GM23248 (cell line): Measurements from ENCODE around the gene KCTD20. TPM values are rescaled to one million over a fixed set of nuclear protein-coding genes. Genes with fewer than 3 reads are reported as not detected.

Experiments
- DNase-seq: peaks from one replicate; pipeline ENCODE4 v3.0.0-alpha.2; 2015
- H2AFZ ChIP-seq: fragments of 200-600 bp; sonication (generic); 2 replicates; pipeline ENCODE4 v1.6.1; 2016; ENCODE audit warnings: antibody characterized with exemption
- H3F3A ChIP-seq: fragments of 200-600 bp; sonication (generic); 2 replicates; pipeline ENCODE4 v1.6.1; 2016; ENCODE audit warnings: mild to moderate bottlenecking, antibody characterized with exemption, mixed run types; ENCODE audit not compliant: insufficient read depth
- H3K27ac ChIP-seq: fragments of 200-600 bp; sonication (generic); 2 replicates; pipeline ENCODE4 v1.5.1; 2016; ENCODE audit warnings: mild to moderate bottlenecking
- H3K27me3 ChIP-seq: fragments of 200-600 bp; sonication (generic); replicated peaks from 2 replicates; pipeline ENCODE4 v1.6.1; 2016; ENCODE audit warnings: mild to moderate bottlenecking; ENCODE audit not compliant: insufficient read depth
- H3K36me3 ChIP-seq: fragments of 200-600 bp; sonication (generic); 2 replicates; pipeline ENCODE4 v1.6.1; 2016; ENCODE audit warnings: low read depth, mild to moderate bottlenecking
- H3K4me1 ChIP-seq: fragments of 200-600 bp; sonication (generic); 2 replicates; pipeline ENCODE4 v1.6.1; 2016; ENCODE audit warnings: mild to moderate bottlenecking; ENCODE audit not compliant: insufficient read depth
- H3K4me2 ChIP-seq: fragments of 200-600 bp; sonication (generic); one replicate; pipeline ENCODE4 v1.6.1; 2016; ENCODE audit warnings: mild to moderate bottlenecking; ENCODE audit not compliant: unreplicated experiment
- H3K4me3 ChIP-seq: fragments of 200-600 bp; sonication (generic); 2 replicates; pipeline ENCODE4 v1.5.1; 2016; ENCODE audit warnings: mild to moderate bottlenecking
- H3K79me2 ChIP-seq: fragments of 200-600 bp; sonication (generic); 2 replicates; pipeline ENCODE4 v1.6.1; 2016; ENCODE audit warnings: mild to moderate bottlenecking; ENCODE audit not compliant: insufficient read depth
- H3K9ac ChIP-seq: fragments of 200-600 bp; sonication (generic); 2 replicates; pipeline ENCODE4 v1.6.1; 2016; ENCODE audit warnings: mild to moderate bottlenecking
- H3K9me2 ChIP-seq: fragments of 200-600 bp; sonication (generic); 2 replicates; pipeline ENCODE4 v1.6.1; 2016; ENCODE audit warnings: mixed run types, mild to moderate bottlenecking, moderate library complexity; ENCODE audit not compliant: insufficient read depth
- H3K9me3 ChIP-seq: fragments of 200-600 bp; sonication (generic); one replicate; pipeline ENCODE4 v1.6.1; 2017; ENCODE audit warnings: low read depth
- H4K20me1 ChIP-seq: fragments of 200-600 bp; sonication (generic); 2 replicates; pipeline ENCODE4 v1.6.0; 2016; ENCODE audit not compliant: insufficient read depth
- EZH2 ChIP-seq: fragments of 200-600 bp; sonication (generic); IDR thresholded peaks from 2 replicates; pipeline ENCODE4 v1.6.1; 2018; ENCODE audit warnings: antibody characterized with exemption, mild to moderate bottlenecking; ENCODE audit not compliant: insufficient read depth, poor library complexity, severe bottlenecking
- EZH2phosphoT487 ChIP-seq: fragments of 200-600 bp; sonication (generic); IDR thresholded peaks from 2 replicates; pipeline ENCODE4 v1.6.1; 2018; ENCODE audit warnings: antibody characterized with exemption, moderate library complexity, mild to moderate bottlenecking, low read depth; ENCODE audit not compliant: insufficient read depth
- WGBS, 2 experiments: methylation state at CpG; one replicate each; pipeline ENCODE4 v1.1.6; 2015 to 2017; ENCODE audit warnings: low lambda C conversion rate in 2 of 2, low coverage in 1 of 2; ENCODE audit errors: missing lambda C conversion rate in 2 of 2; 5-methylcytosine and 5-hydroxymethylcytosine counted together
- in situ Hi-C: fragments of 300-500 bp; cut with MboI; formaldehyde crosslinking; loops from 2 replicates; pipeline ENCODE4 v1.15.0; 2020
- polyA plus RNA-seq: library from polyadenylated mRNA; unstranded; fragments of >200 nt; fragmentation: Nextera tagmentation; extraction: Ambion mirVana; gene quantifications from 2 replicates; pipeline ENCODE4 v1.2.1, GENCODE V29; 2016
- total RNA-seq: library from RNA; depleted of rRNA; stranded (reverse); fragments of >200 nt; shearing (Covaris generic); gene quantifications from 2 replicates; pipeline ENCODE4 v1.2.3, GENCODE V29; 2014

The KCTD20 gene
- total and polyA plus RNA-seq, 2 experiments from 2014 or later = 52.7 to 120 TPM

DNA sequence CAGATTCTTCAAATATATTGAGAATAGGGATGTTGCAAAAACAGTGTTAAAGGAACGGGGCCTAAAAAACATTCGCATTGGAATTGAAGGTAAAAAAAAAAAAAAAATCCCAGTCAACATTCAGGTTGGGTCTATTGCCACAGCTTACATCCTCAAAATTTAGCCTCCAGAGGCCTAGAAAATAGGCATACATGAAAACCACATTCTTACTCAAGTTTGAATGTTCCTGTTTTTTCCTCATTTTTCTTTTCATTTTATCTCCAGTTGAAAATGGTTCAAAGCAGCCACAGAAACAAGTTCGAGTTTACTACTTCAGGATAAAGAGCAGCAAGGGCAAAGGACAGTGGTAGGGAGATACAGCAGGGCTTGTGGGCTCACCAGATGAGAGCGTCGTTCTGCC, 41.9 kb downstream of the KCTD20 start:
- Histone ChIP-seq H3K36me3 (peaks cover 86% of the 10 kb centered on the region), H3K27me3 (no peaks in the 10 kb centered on the region), H2AFZ (no peak overlapping the region), H3K79me2 (peaks cover 14% of the 10 kb centered on the region), H4K20me1 (no peaks in the 10 kb centered on the region), H3F3A (peaks cover 56% of the 10 kb centered on the region), H3K4me1 (peaks cover 13% of the 10 kb centered on the region), H3K9me2 (no peaks in the 10 kb centered on the region), H3K4me2 (no peak overlapping the region), H3K9ac (no peak overlapping the region), H3K27ac (no peak overlapping the region), H3K4me3 (no peak overlapping the region), H3K9me3 (no peaks in the 10 kb centered on the region)
- no peak for DNase-seq
- no peak for TF ChIP-seq EZH2phosphoT487
- no peak for TF ChIP-seq EZH2
- in situ Hi-C loops = no loop called here
- 87 to 90% methylated on average over 5 of the region's 5 CpGs for WGBS, 2 experiments

GRCh38 chr6:36487698-36488097, 44.9 kb downstream of the KCTD20 start:
- no peaks in the 10 kb centered on the region for H4K20me1 ChIP-seq
- TF ChIP-seq EZH2phosphoT487 (no peak), EZH2 (no peak)
- peaks cover 13% of the 10 kb centered on the region for H3K4me1 ChIP-seq
- H3K79me2 ChIP-seq = no peaks in the 10 kb centered on the region
- H3K27me3 ChIP-seq = no peaks in the 10 kb centered on the region
- DNase-seq = peak; percentile 34
- no peaks in the 10 kb centered on the region for H3K9me3 ChIP-seq
- in situ Hi-C loops = no loop called here
- H3K27ac ChIP-seq = 0 out of 2 replicates have a peak overlapping the region, but pooled peaks have one; percentile 15
- WGBS, 2 experiments = 76 to 78% methylated on average over 1 of the region's 1 CpG
- H3K4me3 ChIP-seq = no peak overlapping the region
- H3K9ac ChIP-seq = no peak overlapping the region
- H3K9me2 ChIP-seq = no peaks in the 10 kb centered on the region
- peak overlapping the region; percentile 36 for H3K4me2 ChIP-seq
- peaks cover 66% of the 10 kb centered on the region for H3F3A ChIP-seq
- no peak overlapping the region for H2AFZ ChIP-seq
- peaks cover 62% of the 10 kb centered on the region for H3K36me3 ChIP-seq

DNA sequence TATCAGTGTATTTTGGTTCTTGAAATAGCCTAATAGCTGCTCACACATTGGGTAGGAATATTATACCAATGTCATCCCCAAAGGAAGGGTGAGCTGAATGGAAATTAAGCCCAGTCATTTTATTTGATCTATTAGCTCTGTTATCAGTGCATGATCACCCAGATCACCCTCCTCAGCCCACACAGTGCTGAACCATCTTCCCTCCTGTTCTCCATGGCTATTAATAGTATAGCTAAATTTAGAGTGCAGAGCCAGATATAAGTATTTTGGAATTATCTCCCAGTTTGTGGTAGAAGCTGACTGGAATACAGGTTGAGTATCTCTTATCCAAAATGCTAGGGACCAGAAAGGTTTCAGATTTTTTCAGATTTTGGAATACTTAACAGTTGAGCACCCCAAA, 45.4 kb downstream of the KCTD20 start:
- Histone ChIP-seq H3K9ac (no peak overlapping the region), H3K4me1 (peaks cover 13% of the 10 kb centered on the region), H3K36me3 (peaks cover 59% of the 10 kb centered on the region), H3K27me3 (no peaks in the 10 kb centered on the region), H4K20me1 (no peaks in the 10 kb centered on the region), H3F3A (peaks cover 70% of the 10 kb centered on the region), H3K4me2 (peak overlapping the region; percentile 36), H3K4me3 (no peak overlapping the region), H3K9me3 (no peaks in the 10 kb centered on the region), H3K27ac (0 out of 2 replicates have a peak overlapping the region, but pooled peaks have one; percentile 15), H3K79me2 (no peaks in the 10 kb centered on the region), H3K9me2 (no peaks in the 10 kb centered on the region), H2AFZ (no peak overlapping the region)
- no peak for DNase-seq
- TF ChIP-seq EZH2phosphoT487 (no peak), EZH2 (no peak)
- in situ Hi-C loops = no loop called here

GRCh38 chr6:36489426-36489825, 46.6 kb downstream of the KCTD20 start:
- no peak for DNase-seq
- Histone ChIP-seq H3F3A (peaks cover 76% of the 10 kb centered on the region), H3K27me3 (no peaks in the 10 kb centered on the region), H3K4me1 (peaks cover 13% of the 10 kb centered on the region), H2AFZ (no peak overlapping the region), H3K9me2 (no peaks in the 10 kb centered on the region), H3K79me2 (no peaks in the 10 kb centered on the region), H3K4me2 (no peak overlapping the region), H3K27ac (no peak overlapping the region), H3K4me3 (no peak overlapping the region), H3K9me3 (no peaks in the 10 kb centered on the region), H3K36me3 (peaks cover 48% of the 10 kb centered on the region), H4K20me1 (no peaks in the 10 kb centered on the region), H3K9ac (no peak overlapping the region)
- 71% methylated on average over 4 of the region's 4 CpGs for WGBS, 2 experiments
- TF ChIP-seq EZH2phosphoT487 = no peak
- TF ChIP-seq EZH2 = no peak
- in situ Hi-C loops = no loop called here

DNA sequence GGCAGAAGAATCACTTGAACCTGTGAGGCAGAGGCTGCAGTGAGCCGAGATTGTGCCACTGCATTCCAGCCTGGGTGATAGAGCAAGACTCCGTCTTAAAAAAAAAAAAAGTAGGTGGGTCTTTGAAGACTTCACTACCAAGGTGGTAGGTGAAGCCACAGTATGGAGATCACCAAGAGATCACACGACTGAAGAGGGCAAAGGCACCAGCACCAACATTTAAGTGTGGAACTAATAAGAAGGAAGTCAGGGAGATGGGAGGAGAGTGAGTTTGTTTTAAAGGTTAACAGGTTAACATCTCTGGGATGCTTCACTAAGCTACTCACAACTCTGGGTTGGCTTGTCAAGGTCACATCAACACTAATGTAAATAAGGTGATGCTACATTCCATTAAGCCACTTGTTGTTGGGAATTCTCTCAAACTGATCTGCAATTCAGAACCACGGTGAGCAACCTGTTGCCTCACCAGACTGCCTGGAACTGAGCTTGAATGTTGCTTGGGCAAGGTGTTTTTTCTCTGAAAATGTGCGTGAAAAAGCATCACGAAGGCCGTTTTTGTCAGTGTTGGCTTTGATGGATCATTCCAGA, 48.7 kb downstream of the KCTD20 start:
- in situ Hi-C loops = no loop called here
- Histone ChIP-seq H3K4me3 (no peak overlapping the region), H3K27me3 (no peaks in the 10 kb centered on the region), H3K9ac (no peak overlapping the region), H2AFZ (no peak overlapping the region), H4K20me1 (no peaks in the 10 kb centered on the region), H3K4me1 (peaks cover 13% of the 10 kb centered on the region), H3F3A (peaks cover 79% of the 10 kb centered on the region), H3K36me3 (peaks cover 51% of the 10 kb centered on the region), H3K79me2 (no peaks in the 10 kb centered on the region), H3K27ac (no peak overlapping the region), H3K9me3 (no peaks in the 10 kb centered on the region), H3K4me2 (no peak overlapping the region), H3K9me2 (no peaks in the 10 kb centered on the region)
- TF ChIP-seq EZH2 = no peak
- peak; percentile 38 for DNase-seq
- 89 to 93% methylated on average over 7 of the region's 7 CpGs for WGBS, 2 experiments
